AG04449 (cell line): ENCODE data around the gene FLNB.

Source experiments
- CTCF ChIA-PET: fragments of 350-600 bp; formaldehyde crosslinking; extraction: SDS; loops from one replicate; lab custom pipeline; 2021; ENCODE audit warnings: antibody characterized with exemption; lab: Yijun Ruan, JAX
- POLR2A ChIA-PET: fragments of 400-600, 350-600 bp; formaldehyde crosslinking; extraction: SDS; loops from one replicate; lab custom pipeline; 2020; ENCODE audit warnings: antibody characterized with exemption, inconsistent platforms; lab: Yijun Ruan, JAX
- DNase-seq: peaks from one replicate; pipeline ENCODE4 v3.0.0-alpha.2; 2010; ENCODE audit warnings: low read depth, low spot score
- H3K4me3 ChIP-seq: 2 replicates; pipeline ENCODE4 v1.5.1; 2011; ENCODE audit warnings: low read depth, mild to moderate bottlenecking, control low read depth, low read length
- TF ChIP-seq, protein P1 (sequence below): IDR thresholded peaks from one replicate; pipeline ENCODE4 v1.5.1; 2011; ENCODE audit warnings: mild to moderate bottlenecking, moderate library complexity, low read length, control low read depth, inconsistent platforms; ENCODE audit not compliant: insufficient read depth; ENCODE audit errors: missing control alignments

FLNB gene, protein sequence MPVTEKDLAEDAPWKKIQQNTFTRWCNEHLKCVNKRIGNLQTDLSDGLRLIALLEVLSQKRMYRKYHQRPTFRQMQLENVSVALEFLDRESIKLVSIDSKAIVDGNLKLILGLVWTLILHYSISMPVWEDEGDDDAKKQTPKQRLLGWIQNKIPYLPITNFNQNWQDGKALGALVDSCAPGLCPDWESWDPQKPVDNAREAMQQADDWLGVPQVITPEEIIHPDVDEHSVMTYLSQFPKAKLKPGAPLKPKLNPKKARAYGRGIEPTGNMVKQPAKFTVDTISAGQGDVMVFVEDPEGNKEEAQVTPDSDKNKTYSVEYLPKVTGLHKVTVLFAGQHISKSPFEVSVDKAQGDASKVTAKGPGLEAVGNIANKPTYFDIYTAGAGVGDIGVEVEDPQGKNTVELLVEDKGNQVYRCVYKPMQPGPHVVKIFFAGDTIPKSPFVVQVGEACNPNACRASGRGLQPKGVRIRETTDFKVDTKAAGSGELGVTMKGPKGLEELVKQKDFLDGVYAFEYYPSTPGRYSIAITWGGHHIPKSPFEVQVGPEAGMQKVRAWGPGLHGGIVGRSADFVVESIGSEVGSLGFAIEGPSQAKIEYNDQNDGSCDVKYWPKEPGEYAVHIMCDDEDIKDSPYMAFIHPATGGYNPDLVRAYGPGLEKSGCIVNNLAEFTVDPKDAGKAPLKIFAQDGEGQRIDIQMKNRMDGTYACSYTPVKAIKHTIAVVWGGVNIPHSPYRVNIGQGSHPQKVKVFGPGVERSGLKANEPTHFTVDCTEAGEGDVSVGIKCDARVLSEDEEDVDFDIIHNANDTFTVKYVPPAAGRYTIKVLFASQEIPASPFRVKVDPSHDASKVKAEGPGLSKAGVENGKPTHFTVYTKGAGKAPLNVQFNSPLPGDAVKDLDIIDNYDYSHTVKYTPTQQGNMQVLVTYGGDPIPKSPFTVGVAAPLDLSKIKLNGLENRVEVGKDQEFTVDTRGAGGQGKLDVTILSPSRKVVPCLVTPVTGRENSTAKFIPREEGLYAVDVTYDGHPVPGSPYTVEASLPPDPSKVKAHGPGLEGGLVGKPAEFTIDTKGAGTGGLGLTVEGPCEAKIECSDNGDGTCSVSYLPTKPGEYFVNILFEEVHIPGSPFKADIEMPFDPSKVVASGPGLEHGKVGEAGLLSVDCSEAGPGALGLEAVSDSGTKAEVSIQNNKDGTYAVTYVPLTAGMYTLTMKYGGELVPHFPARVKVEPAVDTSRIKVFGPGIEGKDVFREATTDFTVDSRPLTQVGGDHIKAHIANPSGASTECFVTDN (N-terminal part only)

DNA sequence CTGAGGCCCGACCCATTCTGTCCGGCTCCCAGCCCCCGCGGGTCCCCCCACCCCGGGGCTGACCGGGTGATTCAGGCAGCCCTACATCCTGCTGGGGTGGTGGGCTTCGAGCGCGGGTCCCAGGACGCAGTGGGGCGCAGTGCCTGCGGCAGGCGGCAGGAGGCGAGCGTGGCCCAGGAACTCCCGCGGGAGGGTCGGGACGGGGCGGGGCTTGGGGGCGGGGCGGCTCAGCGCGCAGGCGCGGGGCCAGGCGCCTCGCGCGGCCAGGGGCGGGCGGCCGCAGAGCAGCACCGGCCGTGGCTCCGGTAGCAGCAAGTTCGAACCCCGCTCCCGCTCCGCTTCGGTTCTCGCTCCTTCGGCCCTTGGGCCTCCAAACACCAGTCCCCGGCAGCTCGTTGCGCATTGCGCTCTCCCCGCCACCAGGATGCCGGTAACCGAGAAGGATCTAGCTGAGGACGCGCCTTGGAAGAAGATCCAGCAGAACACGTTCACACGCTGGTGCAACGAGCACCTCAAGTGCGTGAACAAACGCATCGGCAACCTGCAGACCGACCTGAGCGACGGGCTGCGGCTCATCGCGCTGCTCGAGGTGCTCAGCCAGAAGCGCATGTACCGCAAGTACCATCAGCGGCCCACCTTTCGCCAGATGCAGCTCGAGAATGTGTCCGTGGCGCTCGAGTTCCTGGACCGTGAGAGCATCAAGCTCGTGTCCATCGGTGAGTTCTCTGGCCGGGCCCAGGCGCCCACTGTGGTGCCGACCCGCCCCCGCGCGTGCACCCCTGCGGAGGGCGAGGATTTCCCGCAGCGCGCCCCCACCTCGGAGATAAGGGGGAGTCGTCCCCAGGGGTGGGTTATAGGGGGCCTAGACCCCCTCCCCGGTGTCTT is at the start of gene FLNB:
TSS of gene FLNB (plus strand) at position 282 of the 885 bp plus-strand sequence. CDS start at position 425, 143 bp downstream.
- ChIA-PET POLR2A (interaction anchor here (0.7 to 1.3 kb wide), 5 partner anchors 11 to 159 kb away, joined by 3 to 4 read pairs (median 4); no protein-coding TSS in a partner anchor), CTCF (interaction anchor here (0.6 to 3.1 kb wide), 59 partner anchors 9 to 292 kb away, joined by 3 to 30 read pairs (median 4); no protein-coding TSS in a partner anchor)
- DNase-seq = no peak
- TF ChIP-seq, protein P1, sequence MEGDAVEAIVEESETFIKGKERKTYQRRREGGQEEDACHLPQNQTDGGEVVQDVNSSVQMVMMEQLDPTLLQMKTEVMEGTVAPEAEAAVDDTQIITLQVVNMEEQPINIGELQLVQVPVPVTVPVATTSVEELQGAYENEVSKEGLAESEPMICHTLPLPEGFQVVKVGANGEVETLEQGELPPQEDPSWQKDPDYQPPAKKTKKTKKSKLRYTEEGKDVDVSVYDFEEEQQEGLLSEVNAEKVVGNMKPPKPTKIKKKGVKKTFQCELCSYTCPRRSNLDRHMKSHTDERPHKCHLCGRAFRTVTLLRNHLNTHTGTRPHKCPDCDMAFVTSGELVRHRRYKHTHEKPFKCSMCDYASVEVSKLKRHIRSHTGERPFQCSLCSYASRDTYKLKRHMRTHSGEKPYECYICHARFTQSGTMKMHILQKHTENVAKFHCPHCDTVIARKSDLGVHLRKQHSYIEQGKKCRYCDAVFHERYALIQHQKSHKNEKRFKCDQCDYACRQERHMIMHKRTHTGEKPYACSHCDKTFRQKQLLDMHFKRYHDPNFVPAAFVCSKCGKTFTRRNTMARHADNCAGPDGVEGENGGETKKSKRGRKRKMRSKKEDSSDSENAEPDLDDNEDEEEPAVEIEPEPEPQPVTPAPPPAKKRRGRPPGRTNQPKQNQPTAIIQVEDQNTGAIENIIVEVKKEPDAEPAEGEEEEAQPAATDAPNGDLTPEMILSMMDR = peak; percentile 92
- H3K4me3 ChIP-seq = peak within 1 kb of the TSS; percentile 100

DNA sequence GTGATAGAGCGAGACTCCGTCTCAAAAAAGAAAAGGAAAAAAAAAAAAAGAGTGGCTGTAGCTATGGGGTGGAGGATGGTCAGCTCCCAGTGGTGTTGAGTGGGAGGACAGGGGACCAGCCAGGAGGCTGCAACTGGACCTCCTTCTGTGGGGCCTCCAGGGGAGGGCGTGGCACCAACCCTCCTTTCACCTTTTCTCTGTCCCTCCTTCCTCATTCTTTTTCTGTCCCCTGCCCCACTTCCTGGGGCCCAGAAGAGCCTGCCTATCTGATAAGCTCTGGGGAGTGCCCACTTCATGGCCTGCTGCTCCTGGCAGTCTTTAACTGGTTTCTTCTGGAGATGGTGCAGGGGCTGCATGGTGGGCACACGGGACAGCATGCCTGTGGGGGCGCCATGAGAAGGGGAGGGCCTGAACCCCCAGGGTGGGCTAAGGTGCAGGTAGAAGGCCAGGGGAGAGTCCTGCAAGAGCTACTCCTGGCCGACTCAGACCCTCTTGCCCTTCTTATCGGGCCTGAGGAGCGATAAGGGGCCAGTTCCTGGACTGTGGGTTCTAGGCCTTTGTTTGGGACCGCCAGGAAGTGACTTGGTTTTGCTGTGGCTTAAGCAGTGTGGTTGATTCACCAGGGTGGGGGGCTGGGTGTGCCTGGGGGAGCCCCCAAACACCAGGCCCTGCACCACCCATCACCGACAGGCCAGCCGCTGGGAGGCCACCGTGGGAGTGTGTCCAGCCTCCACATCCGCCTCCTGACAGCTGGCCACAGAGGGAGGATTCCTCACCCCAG is 49.4 kb upstream of the FLNB start:
- CTCF ChIA-PET = interaction anchor here (0.9 to 1.5 kb wide), 3 partner anchors 12 to 219 kb away, joined by 3 to 5 read pairs (median 3); partner anchors contain the start of gene FLNB
- DNase-seq = no peak
- POLR2A ChIA-PET = no interaction called here
- TF ChIP-seq, protein P1 = no peak
- no peak overlapping the region for H3K4me3 ChIP-seq

DNA sequence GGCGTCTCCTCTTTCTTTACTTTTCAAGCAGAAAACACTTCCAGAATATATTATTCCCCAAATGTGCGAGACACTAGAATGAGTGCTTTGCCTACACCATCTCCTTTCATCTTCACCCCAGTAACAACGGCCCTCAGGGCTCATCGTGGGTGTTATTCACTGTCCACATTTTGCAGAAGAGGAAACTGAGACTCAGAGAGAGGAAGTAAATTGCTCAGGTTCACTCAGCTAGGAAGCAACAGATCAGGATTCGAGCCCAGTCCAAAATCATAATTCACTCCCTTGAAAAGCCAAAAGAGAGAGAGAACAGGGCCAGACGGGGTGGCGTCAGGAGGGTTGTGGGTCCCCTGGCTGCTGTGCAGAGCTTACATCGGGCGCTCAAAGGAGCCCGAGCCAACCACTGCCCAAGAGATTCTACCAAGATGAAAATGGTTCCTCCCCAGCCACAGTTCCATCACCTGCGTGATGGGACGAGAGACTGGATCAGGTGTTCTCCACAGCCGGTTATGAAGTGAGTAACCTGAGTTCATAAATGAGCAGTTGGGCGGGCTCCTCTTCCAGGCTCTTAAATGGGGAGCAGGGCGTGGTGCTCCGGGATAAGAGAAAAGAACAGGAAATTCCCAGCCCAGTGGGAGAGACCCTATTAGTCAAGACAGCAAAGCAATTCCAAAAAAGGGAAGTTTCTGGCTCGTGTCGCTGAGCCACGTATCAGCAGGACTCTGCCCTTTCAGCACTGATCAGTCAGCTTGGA is 48.6 kb upstream of the FLNB start:
- TF ChIP-seq, protein P1 = no peak
- no peak overlapping the region for H3K4me3 ChIP-seq
- ChIA-PET CTCF (interaction anchor here (0.9 to 2.0 kb wide), 4 partner anchors 12 to 218 kb away, joined by 3 to 5 read pairs (median 4); no protein-coding TSS in a partner anchor), POLR2A (no interaction called here)
- DNase-seq = no peak

DNA sequence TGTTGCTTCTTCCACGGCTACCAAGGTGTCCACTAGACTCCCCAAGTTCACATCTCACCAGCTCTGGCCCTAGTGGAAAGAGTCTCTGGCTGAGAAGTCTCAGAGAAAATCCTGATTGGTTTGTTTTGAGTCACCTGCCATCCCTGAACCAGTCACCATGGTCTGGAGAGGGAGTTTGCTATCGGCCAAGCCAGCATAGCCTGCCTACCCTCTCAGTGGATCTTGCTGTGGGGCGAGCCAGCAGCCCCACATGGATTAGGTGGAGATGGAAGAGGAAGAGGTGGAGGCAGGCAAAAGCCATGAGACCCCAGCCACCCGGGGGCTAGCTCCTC is 48.1 kb upstream of the FLNB start:
- ChIA-PET POLR2A (no interaction called here), CTCF (interaction anchor here (1.7 to 2.0 kb wide), 2 partner anchors 14 to 198 kb away, joined by 4 to 5 read pairs; no protein-coding TSS in a partner anchor)
- TF ChIP-seq, protein P1 = no peak
- no peak for DNase-seq
- H3K4me3 ChIP-seq = no peak overlapping the region
